ENCODE measurements around the gene BROX. TPM values are rescaled to one million over a fixed set of nuclear protein-coding genes. Genes with fewer than 3 reads are reported as not detected.

Gene BROX
- total RNA-seq, 1 donor = 101 TPM

GRCh38 chr1:222691016-222691415 lies 21.3 kb upstream of the BROX start:
- TF ChIP-seq CTCF (IDR thresholded peaks at IDR 0.05; ENCODE audit: insufficient read depth, low read length) = no peak

GRCh38 chr1:222694927-222695326 lies 17.4 kb upstream of the BROX start:
- no peak for DNase-seq (ENCODE audit: low read depth)

More at GRCh38 chr1:222691016-222691415, 21.3 kb upstream of the BROX start:
- no peak overlapping the region for H3K4me3 ChIP-seq (ENCODE audit: low read depth, low read length)
- no peak for DNase-seq (ENCODE audit: low read depth)

GRCh38 chr1:222696741-222697140 lies 15.6 kb upstream of the BROX start:
- no peak for TF ChIP-seq CTCF (IDR thresholded peaks at IDR 0.05; ENCODE audit: insufficient read depth, low read length)
- no peak overlapping the region for H3K4me3 ChIP-seq (ENCODE audit: low read depth, low read length)
- no peak for DNase-seq (ENCODE audit: low read depth)

More at GRCh38 chr1:222694927-222695326, 17.4 kb upstream of the BROX start:
- no peak for TF ChIP-seq CTCF (IDR thresholded peaks at IDR 0.05; ENCODE audit: insufficient read depth, low read length)
- H3K4me3 ChIP-seq (ENCODE audit: low read depth, low read length) = no peak overlapping the region

- no peak for TF ChIP-seq CTCF (IDR thresholded peaks at IDR 0.05; ENCODE audit: insufficient read depth, low read length)
- DNase-seq (ENCODE audit: low read depth) = no peak
- no peak overlapping the region for H3K4me3 ChIP-seq (ENCODE audit: low read depth, low read length)
These were observed 15.2 kb upstream of the BROX start for GRCh38 chr1:222697203-222697602.

- TF ChIP-seq CTCF (IDR thresholded peaks at IDR 0.05; ENCODE audit: insufficient read depth, low read length) = no peak
- no peak overlapping the region for H3K4me3 ChIP-seq (ENCODE audit: low read depth, low read length)
- peak; percentile 80 for DNase-seq (ENCODE audit: low read depth)
These were observed 14.5 kb upstream of the BROX start for GRCh38 chr1:222697826-222698225.

- no peak overlapping the region for H3K4me3 ChIP-seq (ENCODE audit: low read depth, low read length)
- no peak for TF ChIP-seq CTCF (IDR thresholded peaks at IDR 0.05; ENCODE audit: insufficient read depth, low read length)
- DNase-seq (ENCODE audit: low read depth) = no peak
These were observed 10.2 kb upstream of the BROX start for GRCh38 chr1:222702210-222702609.

GRCh38 chr1:222704260-222704659 lies 8.1 kb upstream of the BROX start:
- no peak for TF ChIP-seq CTCF (IDR thresholded peaks at IDR 0.05; ENCODE audit: insufficient read depth, low read length)
- no peak for DNase-seq (ENCODE audit: low read depth)
- no peak overlapping the region for H3K4me3 ChIP-seq (ENCODE audit: low read depth, low read length)
